GM12878 (cell line): ENCODE data around the gene HMX2. TPM values are rescaled to one million over a fixed set of nuclear protein-coding genes. Genes with fewer than 3 reads are reported as not detected.

Experiments
- ATF7 ChIP-seq: fragments of 450-650 bp; IDR thresholded peaks from 2 replicates; pipeline ENCODE4 v1.6.1; 2016; ENCODE audit warnings: low read depth, mild to moderate bottlenecking
- BACH1 ChIP-seq: fragments of 450-650 bp; IDR thresholded peaks from 2 replicates; pipeline ENCODE4 v1.6.1; 2017; ENCODE audit warnings: mild to moderate bottlenecking, borderline replicate concordance
- BCL11A ChIP-seq: IDR thresholded peaks from 2 replicates; pipeline ENCODE4 v1.6.1; 2011; ENCODE audit warnings: low read depth, low read length
- BCLAF1 ChIP-seq: fragments of 450-650 bp; IDR thresholded peaks from 2 replicates; pipeline ENCODE4 v1.6.1; 2017; ENCODE audit warnings: antibody characterized with exemption, mild to moderate bottlenecking, moderate library complexity
- CHD1 ChIP-seq: IDR thresholded peaks from 2 replicates; pipeline ENCODE4 v1.6.1; 2012; ENCODE audit warnings: low read depth, low read length, improper control_type of control experiment
- FOS ChIP-seq: IDR thresholded peaks from 3 replicates; pipeline ENCODE4 v1.6.1; 2011; ENCODE audit warnings: borderline replicate concordance; ENCODE audit not compliant: insufficient read length; ENCODE audit errors: extremely low read depth
- MEF2A ChIP-seq: IDR thresholded peaks from 2 replicates; pipeline ENCODE4 v1.6.1; 2011; ENCODE audit warnings: low read depth, mild to moderate bottlenecking, low read length, moderate library complexity; ENCODE audit not compliant: insufficient read depth
- MTA2 ChIP-seq: fragments of 450-650 bp; IDR thresholded peaks from 2 replicates; pipeline ENCODE4 v1.6.1; 2016; ENCODE audit warnings: low read depth, mild to moderate bottlenecking, moderate library complexity
- MTA3 ChIP-seq: IDR thresholded peaks from 2 replicates; pipeline ENCODE4 v1.6.1; 2012; ENCODE audit warnings: low read length, inconsistent platforms, borderline replicate concordance
- NFIC ChIP-seq: IDR thresholded peaks from 2 replicates; pipeline ENCODE4 v1.6.1; 2012; ENCODE audit warnings: low read depth, mild to moderate bottlenecking, inconsistent platforms, low read length, moderate library complexity
- PAX5 ChIP-seq: IDR thresholded peaks from 2 replicates; pipeline ENCODE4 v1.6.1; 2011; ENCODE audit warnings: low read depth, low read length, borderline replicate concordance
- POLR2AphosphoS5 ChIP-seq: IDR thresholded peaks from 2 replicates; pipeline ENCODE4 v1.6.1; 2011; ENCODE audit warnings: mild to moderate bottlenecking, low read length, inconsistent platforms
- RB1 ChIP-seq: fragments of 450-650 bp; formaldehyde crosslinking; IDR thresholded peaks from 2 replicates; pipeline ENCODE4 v1.6.1; 2017; ENCODE audit warnings: mild to moderate bottlenecking, borderline replicate concordance
- SMARCA5 ChIP-seq: fragments of 450-650 bp; IDR thresholded peaks from 2 replicates; pipeline ENCODE4 v1.6.1; 2017; ENCODE audit warnings: mild to moderate bottlenecking
- TBL1XR1 ChIP-seq: IDR thresholded peaks from 2 replicates; pipeline ENCODE4 v1.6.1; 2012; ENCODE audit warnings: low read depth, low read length, improper control_type of control experiment
- TCF3 ChIP-seq: IDR thresholded peaks from 2 replicates; pipeline ENCODE4 v1.6.1; 2012; ENCODE audit warnings: low read depth, mild to moderate bottlenecking, low read length, borderline replicate concordance; ENCODE audit not compliant: insufficient read depth
- ZBED1 ChIP-seq: IDR thresholded peaks from 2 replicates; pipeline ENCODE4 v1.6.1; 2016; ENCODE audit warnings: borderline replicate concordance
- ZBTB11 ChIP-seq: fragments of 450-650 bp; formaldehyde crosslinking; IDR thresholded peaks from 2 replicates; pipeline ENCODE4 v1.5.0; 2022; ENCODE audit warnings: mild to moderate bottlenecking, missing genetic modification characterization
- polyA plus RNA-seq, 11 experiments: library from polyadenylated mRNA; depleted of rRNA in 4 of 11; unstranded in 6 of 11; stranded (reverse) in 5 of 11; fragments of >200 nt; fragmentation: Nextera tagmentation in 4 of 11; fragmentation: Illumina TruSeq in 1 of 11; extraction: Ambion mirVana in 4 of 11; extraction: Trizol in 1 of 11; gene quantifications; 1 replicate in 1 of 11; 2 replicates in 10 of 11; pipeline versions ENCODE4 v1.2.1 to v1.2.3, GENCODE V29; 2011 to 2016; ENCODE audit warnings: inconsistent platforms in 2 of 11, missing spikeins in 2 of 11, low read depth in 1 of 11
- total RNA-seq, 4 experiments: library from RNA; depleted of rRNA in 3 of 4; stranded (reverse); fragments of >200 nt in 3 of 4; fragmentation: Illumina TruSeq in 1 of 4; extraction: Trizol in 1 of 4; gene quantifications; 2 replicates each; pipeline versions ENCODE4 v1.2.1 to v1.2.3, GENCODE V29; 2013 to 2021
- TF ChIP-seq, protein P1 (sequence below): IDR thresholded peaks from 2 replicates; pipeline ENCODE4 v1.6.1; 2012; ENCODE audit warnings: mild to moderate bottlenecking, low read depth, low read length
- TF ChIP-seq, protein P2 (sequence below): fragments of 150-350 bp; IDR thresholded peaks from 2 replicates; pipeline ENCODE4 v1.6.1; 2014; ENCODE audit warnings: mild to moderate bottlenecking, low read depth, low read length

Gene HMX2
- total and polyA plus RNA-seq, 10 of the 15 experiments (the other 5 are each of a cell fraction or from before 2014, with no cell fraction given): 1.4 to 31.3 (median 16.8) TPM; not detected in 1

- TF ChIP-seq, protein P1, sequence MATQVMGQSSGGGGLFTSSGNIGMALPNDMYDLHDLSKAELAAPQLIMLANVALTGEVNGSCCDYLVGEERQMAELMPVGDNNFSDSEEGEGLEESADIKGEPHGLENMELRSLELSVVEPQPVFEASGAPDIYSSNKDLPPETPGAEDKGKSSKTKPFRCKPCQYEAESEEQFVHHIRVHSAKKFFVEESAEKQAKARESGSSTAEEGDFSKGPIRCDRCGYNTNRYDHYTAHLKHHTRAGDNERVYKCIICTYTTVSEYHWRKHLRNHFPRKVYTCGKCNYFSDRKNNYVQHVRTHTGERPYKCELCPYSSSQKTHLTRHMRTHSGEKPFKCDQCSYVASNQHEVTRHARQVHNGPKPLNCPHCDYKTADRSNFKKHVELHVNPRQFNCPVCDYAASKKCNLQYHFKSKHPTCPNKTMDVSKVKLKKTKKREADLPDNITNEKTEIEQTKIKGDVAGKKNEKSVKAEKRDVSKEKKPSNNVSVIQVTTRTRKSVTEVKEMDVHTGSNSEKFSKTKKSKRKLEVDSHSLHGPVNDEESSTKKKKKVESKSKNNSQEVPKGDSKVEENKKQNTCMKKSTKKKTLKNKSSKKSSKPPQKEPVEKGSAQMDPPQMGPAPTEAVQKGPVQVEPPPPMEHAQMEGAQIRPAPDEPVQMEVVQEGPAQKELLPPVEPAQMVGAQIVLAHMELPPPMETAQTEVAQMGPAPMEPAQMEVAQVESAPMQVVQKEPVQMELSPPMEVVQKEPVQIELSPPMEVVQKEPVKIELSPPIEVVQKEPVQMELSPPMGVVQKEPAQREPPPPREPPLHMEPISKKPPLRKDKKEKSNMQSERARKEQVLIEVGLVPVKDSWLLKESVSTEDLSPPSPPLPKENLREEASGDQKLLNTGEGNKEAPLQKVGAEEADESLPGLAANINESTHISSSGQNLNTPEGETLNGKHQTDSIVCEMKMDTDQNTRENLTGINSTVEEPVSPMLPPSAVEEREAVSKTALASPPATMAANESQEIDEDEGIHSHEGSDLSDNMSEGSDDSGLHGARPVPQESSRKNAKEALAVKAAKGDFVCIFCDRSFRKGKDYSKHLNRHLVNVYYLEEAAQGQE: no peak
- peak; percentile 36; the same call in 1 of the 2 replicates for TF ChIP-seq ATF7
- TF ChIP-seq POLR2AphosphoS5: peak; percentile 97
- TF ChIP-seq BACH1: peak; percentile 12; the same call in 1 of the 2 replicates
- TF ChIP-seq MTA3: no peak
- TF ChIP-seq RB1: no peak; the same call in 1 of the 2 replicates
- no peak; the same call in 1 of the 2 replicates for TF ChIP-seq CHD1
- TF ChIP-seq TBL1XR1: no peak
- TF ChIP-seq SMARCA5: no peak
- TF ChIP-seq BCL11A: no peak
- TF ChIP-seq ZBED1: no peak
- TF ChIP-seq BCLAF1: no peak
- no peak for TF ChIP-seq ZBTB11
- no peak for TF ChIP-seq MEF2A
- TF ChIP-seq MTA2: peak; percentile 91
- TF ChIP-seq, protein P2, sequence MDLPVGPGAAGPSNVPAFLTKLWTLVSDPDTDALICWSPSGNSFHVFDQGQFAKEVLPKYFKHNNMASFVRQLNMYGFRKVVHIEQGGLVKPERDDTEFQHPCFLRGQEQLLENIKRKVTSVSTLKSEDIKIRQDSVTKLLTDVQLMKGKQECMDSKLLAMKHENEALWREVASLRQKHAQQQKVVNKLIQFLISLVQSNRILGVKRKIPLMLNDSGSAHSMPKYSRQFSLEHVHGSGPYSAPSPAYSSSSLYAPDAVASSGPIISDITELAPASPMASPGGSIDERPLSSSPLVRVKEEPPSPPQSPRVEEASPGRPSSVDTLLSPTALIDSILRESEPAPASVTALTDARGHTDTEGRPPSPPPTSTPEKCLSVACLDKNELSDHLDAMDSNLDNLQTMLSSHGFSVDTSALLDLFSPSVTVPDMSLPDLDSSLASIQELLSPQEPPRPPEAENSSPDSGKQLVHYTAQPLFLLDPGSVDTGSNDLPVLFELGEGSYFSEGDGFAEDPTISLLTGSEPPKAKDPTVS: no peak
- TF ChIP-seq TCF3: no peak
- TF ChIP-seq PAX5: no peak; the same call in 1 of the 2 replicates
- TF ChIP-seq NFIC: no peak; the same call in 1 of the 2 replicates
- TF ChIP-seq FOS: peak; percentile 66
These were observed 6.3 kb downstream of the HMX2 start, which contains the start of gene BUB3 (continued) for GRCh38 chr10:123154092-123154710.
